Activated naive CD4-positive, alpha-beta T cell treated with anti-CD3 and anti-CD28 coated beads, Interleukin-2, amount 10 ng/mL, durations not matched to agents 7 days and 5 days (primary cell): ENCODE results near the gene CDKL1.
"Not testable (repeated sequence)": the region's sequence is repeated elsewhere in the genome, so short reads cannot be mapped to it uniquely, and the experiment has no call there.

ENCODE experiments used
- CTCF ChIA-PET: fragments of 350-600 bp; sonication (Branson Sonifier 250); formaldehyde crosslinking; loops from one replicate; lab custom pipeline; 2021; ENCODE audit warnings: antibody characterized with exemption; lab: Charles Lee
- DNase-seq: peaks from one replicate; pipeline ENCODE4 v3.0.0-alpha.2; 2020
- H3K27ac Mint-ChIP-seq: one replicate; pipeline ENCODE4 v1.8.0; 2021; ENCODE audit warnings: mild to moderate bottlenecking, moderate library complexity, mixed read lengths
- H3K27me3 Mint-ChIP-seq: one replicate; pipeline ENCODE4 v1.8.0; 2021; ENCODE audit warnings: mild to moderate bottlenecking, mixed read lengths
- H3K36me3 Mint-ChIP-seq: one replicate; pipeline ENCODE4 v1.8.0; 2021; ENCODE audit warnings: mixed read lengths
- H3K4me1 Mint-ChIP-seq: one replicate; pipeline ENCODE4 v1.8.0; 2021; ENCODE audit warnings: mixed read lengths
- H3K4me3 Mint-ChIP-seq: one replicate; pipeline ENCODE4 v1.8.0; 2021; ENCODE audit warnings: mild to moderate bottlenecking, moderate library complexity, mixed read lengths
- H3K9me3 Mint-ChIP-seq: one replicate; pipeline ENCODE4 v1.8.0; 2021; ENCODE audit warnings: mixed read lengths

Gene CDKL1

GRCh38 chr14:50377550-50378085 lies 19.1 kb downstream of the CDKL1 start:
- Mint-ChIP-seq H3K4me3 (no peak overlapping the region), H3K36me3 (no peaks in the 10 kb centered on the region), H3K4me1 (no peaks in the 10 kb centered on the region), H3K9me3 (no peaks in the 10 kb centered on the region), H3K27ac (no peak overlapping the region), H3K27me3 (peaks cover 4% of the 10 kb centered on the region)
- no peak for DNase-seq
- CTCF ChIA-PET: no interaction called here

- H3K27ac Mint-ChIP-seq: no peak overlapping the region
- H3K9me3 Mint-ChIP-seq: no peaks in the 10 kb centered on the region
- no peaks in the 10 kb centered on the region for H3K36me3 Mint-ChIP-seq
- no peaks in the 10 kb centered on the region for H3K4me1 Mint-ChIP-seq
- H3K4me3 Mint-ChIP-seq: no peak overlapping the region
- no peak for DNase-seq
- peaks cover 4% of the 10 kb centered on the region for H3K27me3 Mint-ChIP-seq
- CTCF ChIA-PET: no interaction called here
These were observed 20.9 kb downstream of the CDKL1 start for GRCh38 chr14:50375760-50376159.

- H3K27me3 Mint-ChIP-seq: peaks cover under 1% of the 10 kb centered on the region
- DNase-seq: no peak
- H3K27ac Mint-ChIP-seq: no peak overlapping the region
- H3K4me3 Mint-ChIP-seq: no peak overlapping the region
- H3K9me3 Mint-ChIP-seq: no peaks in the 10 kb centered on the region
- H3K36me3 Mint-ChIP-seq: no peaks in the 10 kb centered on the region
- CTCF ChIA-PET: no interaction called here
- H3K4me1 Mint-ChIP-seq: no peaks in the 10 kb centered on the region
These were observed 22.7 kb downstream of the CDKL1 start for GRCh38 chr14:50373959-50374358.

- Mint-ChIP-seq H3K4me1 (peaks cover 4% of the 10 kb centered on the region), H3K9me3 (no peaks in the 10 kb centered on the region), H3K27ac (no peak overlapping the region), H3K27me3 (no peaks in the 10 kb centered on the region), H3K36me3 (no peaks in the 10 kb centered on the region), H3K4me3 (no peak overlapping the region)
- CTCF ChIA-PET: no interaction called here
- no peak for DNase-seq
These were observed 25.1 kb downstream of the CDKL1 start for GRCh38 chr14:50371546-50371945.

GRCh38 chr14:50366589-50366988 lies 30.1 kb downstream of the CDKL1 start:
- peaks cover 39% of the 10 kb centered on the region for H3K4me1 Mint-ChIP-seq
- CTCF ChIA-PET: interaction anchor here (3.2 kb wide), 1 partner anchor 46 kb away, joined by 9 read pairs; no protein-coding TSS in a partner anchor
- no peak overlapping the region for H3K4me3 Mint-ChIP-seq
- peaks cover 4% of the 10 kb centered on the region for H3K9me3 Mint-ChIP-seq
- peaks cover 7% of the 10 kb centered on the region for H3K36me3 Mint-ChIP-seq
- DNase-seq: no peak
- H3K27ac Mint-ChIP-seq: no peak overlapping the region
- no peaks in the 10 kb centered on the region for H3K27me3 Mint-ChIP-seq

- CTCF ChIA-PET: interaction anchor here (3.2 kb wide), 1 partner anchor 45 kb away, joined by 9 read pairs; no protein-coding TSS in a partner anchor
- H3K4me3 Mint-ChIP-seq: no peak overlapping the region
These were observed 30.6 kb downstream of the CDKL1 start for GRCh38 chr14:50366115-50366514.

GRCh38 chr14:50365572-50365971 lies 31.1 kb downstream of the CDKL1 start:
- not testable (repeated sequence) for H3K27me3 Mint-ChIP-seq, DNase-seq, H3K27ac Mint-ChIP-seq, H3K9me3 Mint-ChIP-seq, H3K36me3 Mint-ChIP-seq, H3K4me3 Mint-ChIP-seq
- peaks cover 42% of the 10 kb centered on the region for H3K4me1 Mint-ChIP-seq
- CTCF ChIA-PET: interaction anchor here (3.2 kb wide), 1 partner anchor 44 kb away, joined by 9 read pairs; no protein-coding TSS in a partner anchor

More at GRCh38 chr14:50366115-50366514, 30.6 kb downstream of the CDKL1 start:
- Mint-ChIP-seq H3K27ac (no peak overlapping the region), H3K27me3 (no peaks in the 10 kb centered on the region), H3K36me3 (peaks cover 7% of the 10 kb centered on the region), H3K9me3 (peaks cover 4% of the 10 kb centered on the region), H3K4me1 (peaks cover 39% of the 10 kb centered on the region)
- no peak for DNase-seq

- H3K4me3 Mint-ChIP-seq: no peak overlapping the region
- CTCF ChIA-PET: interaction anchor here (1.6 to 3.2 kb wide), 2 partner anchors 44 to 158 kb away, joined by 4 to 9 read pairs; no protein-coding TSS in a partner anchor
These were observed 31.9 kb downstream of the CDKL1 start for GRCh38 chr14:50364792-50365191.

GRCh38 chr14:50363714-50364111 lies 33.0 kb downstream of the CDKL1 start:
- Mint-ChIP-seq H3K4me1 (peaks cover 42% of the 10 kb centered on the region), H3K4me3 (peak overlapping the region; percentile 72), H3K9me3 (peaks cover 4% of the 10 kb centered on the region), H3K27me3 (no peaks in the 10 kb centered on the region), H3K36me3 (peaks cover 17% of the 10 kb centered on the region), H3K27ac (peak overlapping the region; percentile 93)
- CTCF ChIA-PET: interaction anchor here (1.1 to 3.2 kb wide), 4 partner anchors 21 to 159 kb away, joined by 3 to 9 read pairs (median 4); no protein-coding TSS in a partner anchor
- peak; percentile 79 for DNase-seq

More at GRCh38 chr14:50364792-50365191, 31.9 kb downstream of the CDKL1 start:
- Mint-ChIP-seq H3K36me3 (peaks cover 14% of the 10 kb centered on the region), H3K27ac (no peak overlapping the region), H3K4me1 (peaks cover 42% of the 10 kb centered on the region), H3K27me3 (no peaks in the 10 kb centered on the region), H3K9me3 (peaks cover 4% of the 10 kb centered on the region)
- no peak for DNase-seq

GRCh38 chr14:50362764-50363713 lies 33.6 kb downstream of the CDKL1 start:
- peaks cover 42% of the 10 kb centered on the region for H3K4me1 Mint-ChIP-seq
- peak overlapping the region; percentile 72 for H3K4me3 Mint-ChIP-seq
- H3K36me3 Mint-ChIP-seq: peaks cover 21% of the 10 kb centered on the region
- CTCF ChIA-PET: interaction anchor here (1.1 to 3.2 kb wide), 4 partner anchors 20 to 159 kb away, joined by 3 to 9 read pairs (median 4); no protein-coding TSS in a partner anchor
- peaks cover 4% of the 10 kb centered on the region for H3K9me3 Mint-ChIP-seq
- H3K27ac Mint-ChIP-seq: peak overlapping the region; percentile 93
- peak; percentile 60 for DNase-seq
- H3K27me3 Mint-ChIP-seq: no peaks in the 10 kb centered on the region

- peaks cover 43% of the 10 kb centered on the region for H3K4me1 Mint-ChIP-seq
- DNase-seq, H3K9me3 Mint-ChIP-seq, H3K4me3 Mint-ChIP-seq, H3K27me3 Mint-ChIP-seq: not testable (repeated sequence)
- CTCF ChIA-PET: interaction anchor here (0.7 kb wide), 1 partner anchor 75 kb away, joined by 3 read pairs; no protein-coding TSS in a partner anchor
- H3K36me3 Mint-ChIP-seq: peaks cover 33% of the 10 kb centered on the region
- H3K27ac Mint-ChIP-seq: peak overlapping the region; percentile 93
These were observed 34.9 kb downstream of the CDKL1 start for GRCh38 chr14:50361473-50362403.

GRCh38 chr14:50360851-50361250 lies 35.8 kb downstream of the CDKL1 start:
- no peak overlapping the region for H3K4me3 Mint-ChIP-seq
- CTCF ChIA-PET: no interaction called here
- H3K27ac Mint-ChIP-seq: peak overlapping the region; percentile 58
- H3K4me1 Mint-ChIP-seq: peaks cover 35% of the 10 kb centered on the region
- H3K27me3 Mint-ChIP-seq: no peaks in the 10 kb centered on the region
- peaks cover 39% of the 10 kb centered on the region for H3K36me3 Mint-ChIP-seq
- no peak for DNase-seq
- peaks cover 4% of the 10 kb centered on the region for H3K9me3 Mint-ChIP-seq

GRCh38 chr14:50360093-50360492 lies 36.6 kb downstream of the CDKL1 start:
- no peak overlapping the region for H3K4me3 Mint-ChIP-seq
- peaks cover 4% of the 10 kb centered on the region for H3K9me3 Mint-ChIP-seq
- H3K36me3 Mint-ChIP-seq: peaks cover 44% of the 10 kb centered on the region
- peaks cover 30% of the 10 kb centered on the region for H3K4me1 Mint-ChIP-seq
- no peak for DNase-seq
- CTCF ChIA-PET: interaction anchor here (1.6 kb wide), 1 partner anchor 20 kb away, joined by 4 read pairs; no protein-coding TSS in a partner anchor
- no peaks in the 10 kb centered on the region for H3K27me3 Mint-ChIP-seq
- H3K27ac Mint-ChIP-seq: no peak overlapping the region
